NCI-H187 (cell line): ENCODE data around the gene ZNF549.
"Not testable (repeated sequence)": the region's sequence is repeated elsewhere in the genome, so short reads cannot be mapped to it uniquely, and the experiment has no call there.

Experiments used
- DNase-seq, 2 experiments: peaks; one replicate each; lab custom pipeline; 2025; lab: John Stamatoyannopoulos, UW

The ZNF549 gene

DNA sequence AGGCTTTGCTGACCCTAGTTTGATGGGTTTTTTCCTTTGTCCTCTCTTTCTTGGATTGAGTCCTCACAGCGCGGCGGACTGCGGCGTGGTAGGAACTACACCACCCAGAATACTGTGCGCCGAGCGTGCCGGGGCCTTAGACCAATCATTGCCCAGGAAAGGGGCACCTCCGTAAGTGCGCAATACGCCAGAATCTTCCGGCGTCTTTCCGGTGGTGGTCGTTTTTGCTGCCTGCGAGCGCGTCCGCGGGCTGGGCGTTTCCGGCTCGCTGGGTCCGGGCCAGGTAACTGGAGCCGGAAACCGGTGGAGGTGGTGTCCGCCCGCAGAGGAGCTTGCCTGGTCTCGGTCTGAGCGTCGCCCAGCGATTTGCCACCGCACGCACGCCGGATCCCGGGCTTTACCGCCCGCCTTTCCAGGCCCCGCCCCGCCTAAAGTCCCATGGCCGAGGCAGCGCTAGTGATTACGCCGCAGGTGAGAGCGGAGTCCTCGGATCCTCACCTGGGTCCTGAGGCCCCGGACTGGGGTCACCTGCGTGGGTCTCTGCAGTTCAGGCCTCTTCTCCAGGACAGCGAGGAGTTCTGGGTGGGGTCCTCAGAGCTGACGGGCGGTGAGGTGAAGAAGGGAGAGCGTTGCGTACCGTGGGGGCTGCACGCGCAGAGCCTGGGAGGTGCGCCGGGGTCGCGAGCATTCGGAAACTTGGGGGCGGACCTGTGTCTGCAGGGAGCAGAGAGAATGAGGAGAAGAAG, at the start of gene ZNF549:
Gene ZNF549 (plus strand): TSS at position 221 of the 746 bp plus-strand sequence. CDS start 218 bp downstream, at position 439.
- peak; percentile 41 to 90 for DNase-seq

DNA sequence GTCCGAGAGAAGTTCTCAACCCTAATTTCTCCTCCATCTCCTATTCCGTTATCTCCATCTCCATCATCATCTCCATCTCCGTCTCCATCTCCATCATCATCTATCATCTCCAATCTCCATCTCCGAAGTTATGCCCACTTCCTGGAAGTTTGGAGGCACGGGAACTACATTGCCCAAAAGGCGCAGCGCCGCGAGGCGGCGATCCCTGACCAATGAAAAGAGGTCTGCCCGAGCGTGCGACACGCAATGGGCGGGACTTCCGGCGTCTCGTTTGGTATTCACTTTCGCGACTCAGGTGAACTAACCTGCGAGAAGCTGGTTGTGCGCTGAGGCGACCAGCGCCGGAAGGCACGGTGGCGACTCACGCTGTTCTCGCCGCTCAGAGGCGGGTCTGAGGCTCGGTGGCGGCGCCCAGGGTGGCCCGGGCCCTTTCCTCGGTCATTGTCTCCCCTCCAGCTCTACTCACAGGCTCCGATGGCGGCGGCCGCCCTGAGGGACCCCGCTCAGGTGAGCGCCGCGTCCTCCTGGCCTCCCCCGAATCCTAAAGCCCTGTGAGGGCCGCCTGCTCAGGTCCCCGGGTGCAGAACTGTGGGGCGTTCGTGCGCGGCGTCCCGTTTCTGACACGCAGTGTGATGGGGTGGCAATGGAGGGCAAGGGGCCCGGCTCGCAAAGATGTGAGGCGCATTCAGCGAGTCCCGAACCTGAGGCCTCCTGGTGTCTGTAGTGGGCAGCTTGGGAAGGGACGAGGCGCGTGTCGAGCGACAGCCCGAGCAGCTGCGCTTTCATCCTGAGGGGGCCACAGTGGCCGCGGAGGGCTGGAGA, 39.5 kb upstream of the ZNF549 start, which contains the start of gene ZNF419:
Gene ZNF419 (plus strand): TSS at position 274 of the 822 bp plus-strand sequence. CDS start 201 bp downstream, at position 475.
- DNase-seq, result peak; percentile 81 to 85

DNA sequence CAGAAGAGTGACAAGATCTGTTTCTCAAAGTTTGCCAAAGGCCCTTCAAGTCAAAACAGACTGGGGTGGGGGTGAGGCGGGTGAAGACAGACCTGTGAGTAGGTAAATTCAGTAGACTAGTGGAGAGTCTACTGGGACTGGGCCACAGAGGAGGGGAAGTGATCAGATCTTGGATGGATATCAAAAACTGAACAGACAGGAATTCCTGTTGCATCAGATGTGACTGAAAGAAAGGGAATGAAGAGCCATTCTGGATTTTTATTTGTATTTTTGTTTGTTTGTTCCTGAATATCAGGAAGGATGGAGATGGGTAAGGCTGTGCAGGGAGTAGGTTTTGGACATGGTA, 38.9 kb upstream of the ZNF549 start:
- not testable (repeated sequence) for DNase-seq

DNA sequence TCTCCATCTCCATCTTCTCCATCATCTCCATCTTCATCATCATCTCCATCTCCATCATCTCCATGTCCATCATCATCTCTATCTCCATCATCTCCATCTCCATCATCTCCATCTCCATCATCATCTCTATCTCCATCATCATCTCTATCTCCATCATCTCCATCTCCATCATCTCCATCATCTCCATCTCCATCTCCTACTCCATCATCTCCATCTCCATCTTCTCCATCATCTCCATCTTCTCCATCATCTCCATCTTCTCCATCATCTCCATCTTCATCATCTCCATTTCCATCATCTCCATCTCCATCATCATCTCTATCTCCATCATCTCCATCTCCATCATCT, 27.9 kb upstream of the ZNF549 start:
- not testable (repeated sequence) for DNase-seq

DNA sequence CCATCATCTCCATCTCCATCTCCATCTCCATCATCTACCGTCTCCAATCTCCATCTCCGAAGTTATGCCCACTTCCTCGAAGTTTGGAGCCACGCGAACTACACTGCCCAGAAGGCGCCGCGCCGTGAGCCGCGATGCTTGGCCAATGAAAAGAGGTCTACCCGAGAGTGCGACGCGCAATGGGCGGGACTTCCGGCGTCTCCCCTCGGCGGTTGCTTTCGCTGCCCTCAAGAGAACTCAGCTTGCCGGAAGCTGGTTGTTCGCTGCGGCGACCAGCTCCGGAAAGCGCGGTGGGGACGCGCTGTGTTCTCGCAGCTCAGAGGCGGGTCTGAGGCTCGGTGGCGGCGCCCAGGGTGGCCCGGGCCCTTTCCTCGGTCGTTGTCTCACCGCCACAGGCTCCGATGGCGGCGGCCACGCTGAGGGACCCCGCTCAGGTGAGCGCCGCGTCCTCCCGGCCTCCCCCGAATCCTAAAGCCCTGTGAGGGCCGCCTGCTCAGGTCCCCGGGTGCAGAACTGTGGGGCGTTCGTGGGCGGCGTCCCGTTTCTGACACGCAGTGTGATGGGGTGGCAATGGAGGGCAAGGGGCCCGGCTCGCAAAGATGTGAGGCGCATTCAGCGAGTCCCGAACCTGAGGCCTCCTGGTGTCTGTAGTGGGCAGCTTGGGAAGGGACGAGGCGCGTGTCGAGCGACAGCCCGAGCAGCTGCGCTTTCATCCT, 27.3 kb upstream of the ZNF549 start, which contains the start of gene ZNF773:
Gene ZNF773 (plus strand): TSS at position 259 of the 716 bp plus-strand sequence. CDS start 143 bp downstream, at position 402.
- DNase-seq, result peak; percentile 79 to 90

DNA sequence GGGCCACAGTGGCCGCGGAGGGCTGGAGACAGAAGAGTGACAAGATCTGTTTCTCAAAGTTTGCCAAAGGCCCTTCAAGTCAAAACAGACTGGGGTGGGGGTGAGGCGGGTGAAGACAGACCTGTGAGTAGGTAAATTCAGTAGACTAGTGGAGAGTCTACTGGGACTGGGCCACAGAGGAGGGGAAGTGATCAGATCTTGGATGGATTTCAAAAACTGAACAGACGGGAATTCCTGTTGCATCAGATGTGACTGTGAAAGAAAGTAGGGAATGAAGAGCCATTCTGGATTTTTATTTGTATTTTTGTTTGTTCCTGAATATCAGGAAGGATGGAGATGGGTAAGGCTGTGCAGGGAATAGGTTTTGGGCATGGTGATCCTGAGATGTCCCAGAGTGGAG, 26.8 kb upstream of the ZNF549 start:
- DNase-seq, result not testable (repeated sequence)

DNA sequence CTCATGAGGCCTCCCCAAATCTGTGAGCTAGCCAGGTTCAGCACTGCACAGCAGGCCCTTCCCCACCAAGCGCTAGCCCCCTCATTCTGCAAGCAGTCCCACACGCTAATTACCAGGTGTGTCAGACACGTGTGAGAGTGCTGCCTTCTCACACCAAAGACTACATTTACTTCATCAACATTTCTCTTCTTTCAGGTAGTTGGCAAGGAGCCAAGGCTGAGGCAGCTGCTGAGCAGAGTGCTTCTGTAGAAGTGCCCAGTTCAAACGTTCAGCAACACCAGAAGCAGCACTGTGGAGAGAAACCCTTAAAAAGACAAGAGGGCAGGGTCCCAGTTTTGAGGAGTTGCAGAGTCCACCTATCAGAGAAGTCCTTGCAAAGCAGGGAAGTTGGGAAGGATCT, 21.0 kb upstream of the ZNF549 start:
- no peak for DNase-seq

DNA sequence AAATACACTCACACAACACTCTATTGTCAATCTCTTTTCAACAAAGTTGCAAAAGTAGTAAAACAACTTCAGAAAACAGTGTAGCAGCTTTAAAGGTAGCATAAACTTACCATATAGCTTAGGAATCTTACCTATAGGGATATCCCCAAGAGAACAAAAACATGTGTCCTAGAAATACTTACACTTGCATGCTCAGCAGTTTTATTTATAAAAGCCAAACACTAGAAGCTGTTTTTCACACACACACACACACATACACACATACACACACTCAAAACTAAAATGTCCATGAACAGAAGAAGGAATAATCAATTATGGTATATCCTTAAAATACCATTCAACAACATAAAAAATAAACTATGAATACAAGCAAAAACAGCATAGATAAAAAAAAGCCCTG, 15.7 kb upstream of the ZNF549 start:
- DNase-seq, result no peak

DNA sequence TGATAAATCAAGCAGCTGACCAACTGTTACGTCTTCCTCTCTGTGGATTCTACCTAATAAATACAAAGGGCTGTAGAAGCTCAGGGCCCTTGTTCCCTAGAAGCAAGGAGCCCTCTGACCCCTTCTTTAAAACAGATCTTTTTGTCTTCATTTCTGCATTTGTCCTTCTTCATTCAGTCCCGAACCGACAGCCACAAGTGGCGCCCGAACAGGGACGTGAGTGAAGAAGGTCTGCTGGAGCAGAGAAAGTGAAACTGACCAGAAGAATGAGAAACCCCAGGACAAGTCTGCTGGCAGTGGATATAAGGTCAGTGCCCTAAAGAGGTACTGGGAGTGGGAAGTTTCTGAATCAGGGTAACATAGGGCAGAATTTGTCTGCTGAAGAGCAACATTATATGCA, 14.3 kb upstream of the ZNF549 start:
- DNase-seq, result no peak

DNA sequence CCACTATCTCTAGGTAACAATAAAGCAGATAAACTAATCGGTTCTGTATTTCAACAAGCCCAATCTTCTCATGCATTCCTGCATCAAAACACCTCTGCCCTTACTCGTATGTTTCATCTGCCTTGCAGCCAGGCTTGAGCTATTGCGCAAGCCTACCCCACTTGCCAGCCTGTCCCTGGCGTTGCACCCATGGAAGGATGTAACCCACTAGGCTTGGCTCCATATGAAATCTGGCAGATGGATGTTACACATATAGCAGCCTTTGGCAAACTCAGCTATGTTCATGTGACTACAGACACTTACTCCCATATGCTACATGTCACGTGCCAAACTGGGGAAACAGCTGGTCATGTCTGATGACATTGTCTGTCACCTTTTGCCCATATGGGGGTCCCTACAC, 11.9 kb upstream of the ZNF549 start:
- DNase-seq, result no peak

DNA sequence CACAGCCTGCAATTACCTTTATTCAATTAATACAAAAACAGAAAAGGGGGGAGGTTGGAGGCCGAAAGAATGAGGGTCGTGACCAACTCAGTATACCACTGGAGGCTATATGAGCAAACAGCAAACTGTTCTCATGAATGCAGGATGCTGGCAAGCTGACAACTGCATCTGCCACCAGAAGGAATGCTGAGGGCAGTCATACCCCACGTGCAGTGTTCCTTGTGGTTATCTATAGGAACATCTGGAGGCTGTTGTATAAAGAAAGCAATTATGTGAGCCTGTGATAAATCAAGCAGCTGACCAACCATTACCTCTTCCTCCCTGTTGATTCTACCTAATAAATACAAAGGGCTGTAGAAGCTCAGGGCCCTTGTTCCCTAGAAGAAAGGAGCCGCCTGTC, 9.1 kb upstream of the ZNF549 start:
- DNase-seq, result not testable (repeated sequence)

DNA sequence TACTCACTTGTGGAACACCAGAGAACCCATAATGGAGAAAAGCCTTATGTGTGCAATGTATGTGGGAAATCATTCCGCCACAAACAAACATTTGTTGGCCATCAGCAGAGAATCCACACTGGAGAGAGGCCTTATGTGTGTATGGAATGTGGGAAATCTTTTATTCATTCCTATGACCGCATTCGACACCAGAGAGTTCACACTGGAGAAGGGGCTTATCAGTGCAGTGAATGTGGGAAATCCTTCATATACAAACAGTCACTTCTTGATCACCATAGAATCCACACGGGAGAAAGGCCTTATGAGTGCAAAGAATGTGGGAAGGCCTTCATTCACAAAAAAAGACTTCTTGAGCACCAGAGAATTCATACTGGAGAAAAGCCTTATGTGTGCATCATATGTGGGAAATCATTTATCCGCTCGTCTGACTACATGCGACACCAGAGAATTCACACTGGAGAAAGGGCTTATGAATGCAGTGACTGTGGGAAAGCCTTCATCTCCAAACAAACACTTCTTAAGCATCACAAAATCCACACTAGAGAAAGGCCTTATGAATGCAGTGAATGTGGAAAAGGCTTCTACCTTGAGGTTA, 10.9 kb downstream of the ZNF549 start:
- no peak for DNase-seq

DNA sequence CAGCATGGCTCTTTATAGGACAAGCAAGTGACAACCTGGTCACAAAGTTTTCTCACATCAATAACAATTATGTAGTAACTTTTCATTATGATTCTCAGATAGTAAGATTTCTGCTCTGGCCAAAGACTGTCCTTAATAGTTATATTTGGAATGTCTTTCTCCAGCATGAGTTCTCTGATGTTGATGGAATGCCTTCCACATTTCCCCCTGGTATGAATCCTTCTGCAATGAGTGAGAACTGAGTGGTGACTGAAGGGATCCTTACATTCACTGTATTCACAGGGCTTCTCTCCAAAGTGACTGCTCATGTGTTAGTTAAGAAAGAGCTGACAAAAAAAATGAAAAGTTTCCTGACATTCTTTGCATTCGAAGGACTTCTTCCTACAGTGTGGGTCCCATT, 19.4 kb downstream of the ZNF549 start:
- no peak for DNase-seq

DNA sequence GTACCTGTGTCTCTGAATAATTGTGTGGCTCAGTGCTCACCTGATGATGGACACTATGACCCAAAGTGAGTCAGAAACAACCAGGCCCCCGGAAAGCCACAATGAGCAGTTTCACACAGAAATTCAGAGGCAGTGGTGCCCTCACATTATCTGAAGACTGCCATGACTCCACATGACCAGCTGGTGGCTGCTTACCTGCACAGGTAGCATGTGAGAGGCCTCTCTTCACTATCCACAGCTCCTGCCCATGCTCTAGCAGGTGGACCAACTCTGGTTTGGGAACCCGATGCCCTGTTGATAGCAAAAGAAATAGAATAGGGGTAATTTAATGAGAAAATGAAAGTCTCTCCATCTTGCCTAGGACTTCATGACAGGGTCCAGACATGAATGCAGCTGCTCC, 25.3 kb downstream of the ZNF549 start:
- no peak for DNase-seq

DNA sequence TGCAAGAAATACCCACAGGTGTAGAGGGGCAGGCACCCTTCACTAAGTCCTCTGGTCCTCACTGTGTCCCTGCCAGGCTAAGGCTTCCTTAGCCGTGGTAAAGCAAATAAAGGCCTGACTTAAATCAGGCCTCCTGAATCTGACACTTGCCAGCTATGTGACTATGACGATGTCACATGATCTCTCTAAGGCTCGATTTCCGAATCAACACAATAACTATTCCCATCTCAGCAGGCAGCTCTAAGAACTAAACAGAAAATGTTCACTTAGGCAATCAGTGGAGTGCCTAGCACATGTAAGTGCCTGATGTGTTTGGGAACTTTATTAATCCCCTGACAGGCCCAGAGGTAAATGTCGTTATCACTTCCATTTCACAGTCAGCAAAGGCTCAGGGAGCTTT, 30.5 kb downstream of the ZNF549 start:
- DNase-seq, result no peak

DNA sequence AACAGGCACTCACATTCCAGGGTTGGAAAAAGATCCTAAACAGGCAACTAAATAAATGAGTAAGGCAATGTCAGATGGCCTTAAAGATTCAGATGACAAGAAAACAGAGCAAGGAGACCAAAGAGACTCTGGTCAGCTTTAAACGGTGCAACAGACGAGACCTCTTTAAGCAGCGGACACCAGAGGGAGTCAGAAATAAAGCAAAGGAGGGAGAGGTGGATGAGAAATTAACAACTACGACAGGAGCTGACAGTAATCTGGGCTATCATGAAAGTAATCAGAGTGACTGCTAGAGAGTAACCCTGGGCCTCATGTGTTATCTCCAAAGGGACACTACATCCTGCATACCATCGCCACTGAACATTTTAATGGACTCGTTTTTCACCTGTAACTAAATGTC, 31.4 kb downstream of the ZNF549 start:
- no peak for DNase-seq

DNA sequence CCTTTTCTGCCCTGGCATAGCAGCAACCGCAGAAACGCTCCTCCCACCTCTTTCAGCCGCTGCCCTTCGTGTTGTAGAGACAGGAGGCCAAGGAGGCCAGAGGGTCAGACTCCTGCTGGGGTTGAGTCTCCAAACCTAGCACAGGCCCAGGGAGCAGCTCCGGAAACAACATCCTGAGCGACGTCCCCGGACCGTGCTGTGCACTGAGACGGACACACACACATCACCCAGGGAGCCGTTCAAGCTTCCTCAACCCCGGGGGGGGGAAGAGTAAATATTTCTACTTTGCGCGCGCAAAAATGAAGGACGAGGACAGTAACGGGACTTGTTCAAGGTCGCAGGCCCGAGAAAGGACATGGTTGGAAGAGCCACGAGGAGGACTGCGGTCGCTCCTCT, 31.9 kb downstream of the ZNF549 start:
- DNase-seq, result no peak

DNA sequence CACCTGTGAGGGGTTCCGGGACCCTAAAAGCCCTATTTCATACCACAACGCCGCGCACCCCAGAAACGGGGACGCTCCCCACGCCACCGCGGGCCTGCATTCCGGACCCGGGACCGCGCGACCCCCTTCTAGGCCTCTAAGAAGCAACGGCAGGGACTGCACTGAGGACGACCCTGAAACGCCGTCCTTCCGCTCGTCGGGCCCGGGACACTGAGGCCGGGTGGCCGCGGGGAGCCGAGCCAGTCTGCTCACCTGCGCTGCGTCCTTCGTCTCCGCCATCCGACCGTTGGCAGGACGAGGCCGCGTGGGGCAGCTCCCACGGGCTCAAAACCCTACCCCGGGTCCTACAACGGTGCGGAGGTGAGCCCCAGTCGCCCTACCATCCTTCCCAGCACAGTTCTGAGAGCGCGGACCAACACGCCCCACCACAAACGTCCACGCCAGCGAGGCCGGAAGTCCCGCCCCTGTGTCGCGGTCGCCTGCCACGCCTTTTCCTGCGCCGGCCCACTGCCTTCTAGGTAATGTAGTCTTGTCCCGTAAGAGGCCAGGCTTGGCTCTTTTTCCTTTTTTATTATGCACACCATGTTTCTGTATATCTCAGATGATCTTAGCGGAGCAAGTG, 32.4 kb downstream of the ZNF549 start, which contains the start of gene ZNF550:
Gene ZNF550 (minus strand): TSS at position 460 of the 622 bp plus-strand sequence. CDS start 181 bp downstream, at position 279.
- DNase-seq, result peak; percentile 65 to 72

DNA sequence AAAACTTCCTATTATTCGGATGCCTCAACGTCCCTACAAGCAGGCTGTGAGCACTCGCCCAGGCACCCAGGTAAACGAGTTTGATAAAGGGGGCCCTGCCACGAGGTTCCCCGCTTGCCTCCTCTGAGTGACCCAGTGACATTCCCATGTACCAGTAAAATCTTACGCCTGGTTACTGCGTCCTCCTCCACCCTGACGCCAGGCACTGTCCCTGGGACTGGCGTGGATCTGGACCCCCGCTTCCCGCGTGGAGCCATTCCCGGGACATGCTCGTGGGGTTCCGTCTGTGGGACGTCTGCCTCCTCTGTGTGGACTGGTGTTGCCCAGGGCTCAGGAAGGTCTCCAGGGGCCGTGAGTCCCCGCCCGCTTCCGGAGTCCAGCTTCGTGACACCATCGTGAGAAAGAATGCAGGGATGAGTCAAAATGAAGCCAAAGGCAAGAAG, 32.9 kb downstream of the ZNF549 start:
- no peak for DNase-seq

DNA sequence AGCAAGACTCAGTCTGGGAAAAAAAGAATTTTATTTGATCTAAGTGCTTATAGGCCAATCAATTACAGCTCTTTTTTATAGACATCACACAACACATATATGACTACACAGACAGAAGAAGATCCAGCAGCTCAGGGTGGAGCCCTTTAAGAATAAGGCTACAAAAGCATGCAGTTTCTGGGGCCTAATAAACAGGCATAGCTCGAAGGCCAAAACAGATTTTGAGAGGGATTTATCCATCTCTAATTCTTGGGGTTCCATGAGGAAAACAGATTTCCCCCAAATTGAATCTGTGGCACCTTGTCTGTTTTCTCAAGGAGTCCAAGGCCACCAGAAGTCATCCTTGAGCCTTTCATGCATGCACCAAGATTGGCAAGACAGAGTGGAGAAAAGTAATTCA, 36.4 kb downstream of the ZNF549 start:
- no peak for DNase-seq
